AG08396 (cell line): Measurements from ENCODE around the gene FMNL2.

Experiments
- DNase-seq: peaks from one replicate; pipeline ENCODE4 v3.0.0; 2012; ENCODE audit warnings: low spot score, mixed read lengths

The FMNL2 gene

DNA sequence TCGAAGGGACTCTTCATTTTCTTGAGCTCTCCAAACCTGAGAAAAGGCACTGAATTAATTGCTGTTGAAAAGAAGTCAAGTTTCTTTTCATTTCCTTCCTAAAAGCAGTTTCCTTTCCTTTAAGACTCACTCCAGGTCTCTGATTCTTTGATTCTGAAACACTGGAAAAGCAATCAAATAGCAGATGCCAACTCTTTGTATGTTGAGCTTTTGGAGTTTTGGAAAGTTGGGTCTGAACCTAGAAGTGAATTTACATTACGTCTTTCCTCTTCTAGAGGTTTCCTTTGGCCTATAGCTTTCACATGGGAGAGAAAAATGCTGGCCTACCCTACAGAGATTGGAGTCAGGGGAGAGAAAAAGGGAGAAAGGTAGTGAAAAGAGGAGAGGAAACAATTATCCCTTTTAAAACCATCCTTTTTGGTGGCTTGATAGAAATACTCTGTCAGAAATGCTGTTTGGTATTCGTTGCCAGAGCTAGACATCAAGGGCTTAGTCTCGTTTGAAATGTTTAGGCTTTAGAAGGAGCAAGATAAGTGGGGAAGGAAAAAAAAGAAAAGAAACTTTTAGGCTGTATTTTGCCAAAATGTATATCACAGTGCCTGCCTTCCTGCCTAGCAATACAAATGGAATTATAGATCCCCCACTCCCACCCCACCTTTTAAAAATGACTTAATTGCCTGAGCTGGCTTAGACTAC, 194.6 kb downstream of the FMNL2 start:
- no peak for DNase-seq

DNA sequence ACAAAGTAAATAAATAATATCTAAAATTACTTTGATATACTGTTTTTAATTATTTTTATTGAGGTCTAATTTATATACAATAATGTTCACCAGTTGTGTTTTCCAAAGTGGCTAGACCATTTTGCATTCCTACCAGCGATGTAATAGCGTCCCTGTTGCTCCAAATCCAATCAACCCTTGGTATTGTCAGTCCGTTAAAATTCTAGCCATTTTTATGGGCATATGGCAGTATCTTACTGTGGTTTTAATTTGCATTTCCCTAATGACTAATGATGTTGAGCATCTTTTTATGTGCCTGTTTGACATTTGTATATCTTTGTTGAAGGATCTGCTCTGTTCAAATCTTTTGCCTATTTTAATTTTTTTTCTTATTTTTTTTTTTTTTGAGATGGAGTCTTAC, 197.3 kb downstream of the FMNL2 start:
- no peak for DNase-seq

DNA sequence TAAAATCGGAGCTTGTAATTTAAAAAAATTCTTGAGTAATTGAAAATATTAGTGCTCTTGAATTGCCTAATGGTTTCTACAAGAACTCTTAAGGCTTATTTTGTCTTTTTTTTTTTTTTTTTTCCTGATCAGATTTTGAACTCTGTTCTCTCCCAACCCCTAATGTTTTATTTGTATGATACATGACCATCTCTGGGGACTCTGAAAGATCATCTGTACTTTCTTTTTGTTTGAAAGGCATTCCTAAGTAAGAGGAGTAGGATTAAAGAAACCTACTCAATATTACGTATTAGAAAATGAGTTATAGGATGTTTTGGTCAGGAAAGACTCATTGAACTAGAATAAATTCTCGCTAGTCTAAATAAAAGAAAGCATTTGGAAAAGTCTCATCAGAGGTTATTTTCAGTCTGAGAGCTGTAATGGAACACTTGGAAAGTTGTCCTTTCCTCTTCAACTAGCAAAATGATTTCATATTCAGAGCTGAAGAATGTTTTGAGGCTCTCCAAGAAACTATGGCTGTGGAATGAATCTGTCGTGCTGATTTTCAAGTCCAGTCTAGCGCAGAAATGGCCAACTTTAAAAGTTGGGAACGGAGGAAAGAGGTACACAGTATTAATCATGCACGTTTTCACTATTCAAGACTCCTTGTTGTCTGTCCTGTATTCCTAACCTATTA, 199.6 kb downstream of the FMNL2 start:
- DNase-seq = no peak

DNA sequence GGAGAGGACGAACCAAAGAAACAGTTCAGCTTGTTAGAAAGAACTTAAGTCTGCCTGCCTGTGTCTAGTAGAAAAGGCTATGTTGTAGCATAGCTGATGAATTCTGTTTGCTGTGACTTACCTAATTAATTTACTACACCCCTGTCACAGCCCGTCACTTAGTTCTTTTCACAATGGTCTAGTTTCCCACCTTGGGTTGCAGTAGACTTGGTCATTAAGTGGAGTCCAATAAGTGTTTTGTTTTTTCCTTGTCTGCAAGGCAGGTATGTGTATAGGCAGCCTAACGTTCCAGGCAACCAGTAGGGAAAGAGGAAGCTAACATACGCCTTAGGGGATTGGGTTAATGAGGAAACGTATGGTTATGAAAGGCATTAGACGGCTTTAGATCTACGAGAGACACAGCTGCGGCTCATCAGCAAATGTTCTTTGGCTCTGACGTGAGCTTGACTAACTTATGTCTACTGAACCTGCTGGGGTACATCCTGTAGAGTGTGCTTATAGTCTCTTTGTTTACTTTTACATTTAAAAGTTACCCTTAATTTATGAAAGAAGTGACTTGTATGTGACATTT, 202.2 kb downstream of the FMNL2 start:
- DNase-seq = no peak

DNA sequence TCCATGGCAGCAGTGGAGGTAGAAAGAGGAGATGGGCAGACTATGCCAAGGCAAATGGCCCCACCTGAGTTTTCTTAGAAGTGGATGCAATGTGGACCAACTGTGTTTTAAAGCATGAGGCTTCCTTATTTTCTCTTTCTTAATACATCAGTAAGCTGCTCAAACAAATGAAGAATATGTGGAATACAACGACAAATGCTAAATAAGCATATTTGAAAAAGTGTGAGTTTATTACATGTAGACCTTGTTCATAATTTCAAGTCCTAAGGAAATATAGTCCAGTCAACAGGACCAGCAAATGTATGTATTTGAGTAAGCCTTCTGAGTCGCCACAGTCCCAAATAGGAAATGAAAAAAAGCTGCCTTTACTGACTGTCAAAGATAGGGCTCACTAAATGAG, 204.4 kb downstream of the FMNL2 start:
- no peak for DNase-seq

DNA sequence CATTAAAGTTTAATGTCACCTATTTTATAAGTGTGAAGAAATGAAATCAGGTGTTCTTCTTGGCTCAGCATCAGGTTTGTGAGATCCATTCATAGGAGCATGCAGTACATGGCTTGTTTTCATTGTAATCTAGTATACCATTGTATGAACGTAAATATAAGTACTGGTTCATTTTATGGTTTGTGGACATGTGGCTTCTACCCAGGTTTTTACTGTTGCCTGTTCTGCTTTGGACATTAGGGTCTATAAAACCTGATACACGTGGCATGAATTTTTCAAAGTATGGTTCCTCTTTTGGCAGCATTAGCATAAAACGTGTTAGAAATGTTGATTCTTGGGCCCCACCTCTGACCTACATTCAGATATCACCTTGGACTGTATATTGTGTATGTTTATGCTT, 206.7 kb downstream of the FMNL2 start:
- no peak for DNase-seq

DNA sequence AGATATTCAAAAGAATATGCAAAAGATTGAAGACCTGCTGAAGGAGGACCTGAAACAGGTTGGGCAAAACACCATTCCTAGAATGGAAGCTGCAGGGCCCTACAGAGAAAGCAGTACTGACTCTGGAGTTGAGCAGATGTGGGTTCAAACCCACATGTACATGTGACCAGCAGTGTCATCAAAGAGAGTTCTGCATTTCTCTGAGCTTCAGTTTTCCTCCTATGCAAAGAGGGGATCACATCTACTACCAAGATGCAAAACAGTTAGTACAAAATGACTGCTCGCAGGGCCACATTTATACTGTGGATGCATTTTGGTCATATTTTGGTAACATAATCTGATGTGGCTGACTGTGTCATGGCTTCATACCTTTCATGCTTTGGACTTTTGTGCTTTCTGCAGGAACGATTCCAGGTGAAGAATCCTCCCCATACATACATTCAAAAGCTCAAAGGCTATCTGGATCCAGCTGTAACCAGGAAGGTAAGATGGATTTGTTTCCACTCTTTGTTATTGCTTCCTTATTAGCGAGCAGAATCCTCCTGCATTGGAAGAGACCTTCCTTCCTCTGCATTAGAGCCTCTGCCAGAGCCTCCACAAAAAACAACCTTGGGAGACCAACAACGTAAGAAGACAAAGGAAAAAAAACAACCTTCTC, 207.5 kb downstream of the FMNL2 start:
- DNase-seq = no peak

DNA sequence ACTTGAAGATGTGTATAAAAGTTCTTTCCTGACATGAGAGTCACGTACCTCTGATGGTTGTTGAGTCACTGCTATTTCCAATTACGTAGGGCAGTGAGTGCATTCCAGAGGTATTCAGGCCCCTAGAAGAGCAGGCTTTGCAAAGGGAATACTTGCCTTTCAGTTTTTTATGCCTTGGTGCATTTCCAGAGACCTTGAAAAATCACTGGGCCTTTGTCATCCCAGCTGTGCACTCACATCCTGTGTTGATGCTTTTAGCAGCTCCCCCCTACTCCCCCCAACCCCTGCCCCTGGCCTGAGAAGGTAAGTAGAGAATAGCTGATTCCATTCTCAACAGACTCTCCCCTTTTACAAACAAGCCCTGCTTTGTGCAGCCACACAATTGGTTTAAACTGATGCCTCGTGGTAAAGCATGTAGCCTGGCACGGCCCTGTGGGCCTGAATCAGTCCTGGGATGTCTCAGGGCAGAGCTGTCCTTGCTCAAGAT, 208.1 kb downstream of the FMNL2 start:
- DNase-seq = peak; percentile 66

DNA sequence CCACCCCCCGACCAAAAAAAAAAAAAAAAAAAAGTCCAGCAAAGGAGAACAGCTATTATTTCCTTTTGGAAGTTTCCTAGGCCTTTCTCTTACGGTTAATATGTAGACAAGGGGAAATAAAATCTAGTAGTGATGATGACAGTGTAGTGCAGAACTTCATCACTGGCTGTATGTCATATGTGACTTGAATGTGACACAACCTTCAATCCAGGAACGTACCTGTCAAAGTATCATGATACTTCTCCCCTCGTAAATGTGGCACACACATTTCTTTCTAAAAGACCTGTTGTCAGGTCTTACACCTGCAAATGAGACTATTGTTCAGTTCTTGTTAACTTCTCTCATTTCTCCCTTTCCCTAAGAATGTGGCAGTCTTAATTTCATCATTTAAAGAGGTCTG, 208.7 kb downstream of the FMNL2 start:
- no peak for DNase-seq

DNA sequence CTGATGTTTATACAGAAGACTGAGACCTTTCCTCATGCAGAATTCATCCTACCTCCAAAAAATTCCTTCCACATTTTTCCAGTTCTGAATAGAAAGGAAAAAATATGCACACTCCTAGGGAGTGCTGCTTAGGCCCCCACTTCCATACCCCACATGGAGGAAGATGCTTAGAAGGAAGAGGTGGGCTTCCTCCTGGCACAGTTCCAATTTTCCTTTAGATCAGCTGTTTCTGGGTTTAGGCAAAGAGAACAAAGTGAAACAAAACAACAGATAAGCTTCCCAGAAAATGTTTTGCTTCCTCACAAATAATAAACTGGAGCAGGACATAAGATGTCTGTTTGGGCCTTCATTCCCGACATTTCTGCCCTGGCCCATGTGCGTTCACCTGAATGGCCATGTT, 209.7 kb downstream of the FMNL2 start:
- DNase-seq = no peak

DNA sequence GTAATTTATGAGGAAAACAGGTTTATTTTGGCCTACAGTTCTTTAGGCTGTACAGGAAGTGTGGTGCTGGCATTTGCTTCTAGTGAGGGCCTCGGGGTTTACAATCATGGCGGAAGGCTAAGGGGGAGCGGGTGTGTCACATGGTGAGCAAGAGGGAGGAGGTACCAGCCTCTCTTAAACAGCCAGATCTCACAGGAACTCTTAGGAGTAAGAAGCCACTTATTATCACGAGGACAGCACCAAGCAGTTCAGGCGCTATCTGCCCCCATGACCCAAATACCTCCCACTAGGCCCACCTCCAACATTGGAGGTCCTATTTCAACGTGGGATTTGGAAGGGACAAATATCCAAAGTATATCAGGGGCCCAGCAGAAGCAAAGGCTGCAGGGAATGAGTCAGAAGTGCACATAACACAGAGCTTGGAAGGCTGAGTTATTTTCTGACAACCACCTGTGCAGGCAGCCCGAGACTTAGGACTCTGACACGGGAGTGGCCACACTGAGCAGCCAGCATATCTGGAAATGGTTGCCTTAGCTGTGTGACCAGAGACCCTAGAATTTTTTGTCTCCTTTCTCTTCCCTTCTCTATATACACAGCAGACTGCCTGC, 211.4 kb downstream of the FMNL2 start:
- DNase-seq = no peak

DNA sequence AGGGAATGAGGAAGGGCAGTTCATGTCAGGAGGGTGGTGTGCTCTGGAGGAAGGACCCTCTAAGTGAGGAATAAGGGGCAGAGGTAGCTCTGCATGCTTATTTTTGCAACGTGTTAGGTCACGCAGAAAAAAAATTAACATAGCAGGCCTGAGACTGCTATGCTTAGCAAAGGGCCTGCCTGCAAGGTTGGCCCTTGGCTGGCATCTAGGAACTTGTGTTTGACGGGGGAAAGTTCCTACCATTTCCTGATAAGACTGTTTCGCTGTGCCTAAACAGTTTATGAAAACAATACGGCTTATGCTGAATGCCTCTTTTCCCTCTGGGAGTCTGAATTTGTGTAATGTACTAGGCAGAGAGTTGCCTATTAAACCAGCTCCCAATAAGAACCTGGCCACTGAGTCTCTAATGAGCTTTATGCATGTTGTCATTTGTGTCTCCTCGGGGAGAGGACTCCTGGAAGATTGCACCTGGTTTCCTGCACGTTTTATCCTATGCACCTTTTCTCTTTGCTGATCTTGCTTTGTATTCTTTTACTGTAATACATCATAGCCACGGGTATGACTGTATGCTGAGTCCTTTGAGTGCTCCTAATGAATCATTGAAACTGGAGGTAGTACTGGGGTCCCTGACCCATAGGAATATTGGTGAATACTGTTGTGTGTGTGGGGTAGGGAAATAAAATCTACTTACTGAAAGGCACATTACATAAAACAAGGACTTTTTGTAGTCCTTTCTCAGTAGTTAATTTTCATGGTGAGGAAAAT, 213.3 kb downstream of the FMNL2 start:
- DNase-seq = no peak

DNA sequence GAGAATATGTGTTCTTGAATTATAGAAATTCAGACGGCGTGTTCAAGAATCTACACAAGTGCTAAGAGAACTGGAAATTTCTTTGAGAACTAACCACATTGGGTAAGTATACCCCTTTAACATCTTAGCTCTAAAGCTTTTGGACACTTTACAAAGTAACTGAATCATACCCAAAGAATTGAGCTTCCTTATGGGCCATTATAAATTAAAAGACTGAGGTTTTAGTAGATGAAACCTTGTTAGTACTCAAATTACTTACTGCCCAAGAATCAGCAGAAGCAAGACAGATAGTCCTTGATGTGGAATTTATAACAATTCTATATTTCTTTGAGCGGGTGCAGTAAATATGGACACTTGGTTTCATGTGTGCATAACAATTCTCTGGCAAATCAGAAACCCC, 214.0 kb downstream of the FMNL2 start:
- no peak for DNase-seq

DNA sequence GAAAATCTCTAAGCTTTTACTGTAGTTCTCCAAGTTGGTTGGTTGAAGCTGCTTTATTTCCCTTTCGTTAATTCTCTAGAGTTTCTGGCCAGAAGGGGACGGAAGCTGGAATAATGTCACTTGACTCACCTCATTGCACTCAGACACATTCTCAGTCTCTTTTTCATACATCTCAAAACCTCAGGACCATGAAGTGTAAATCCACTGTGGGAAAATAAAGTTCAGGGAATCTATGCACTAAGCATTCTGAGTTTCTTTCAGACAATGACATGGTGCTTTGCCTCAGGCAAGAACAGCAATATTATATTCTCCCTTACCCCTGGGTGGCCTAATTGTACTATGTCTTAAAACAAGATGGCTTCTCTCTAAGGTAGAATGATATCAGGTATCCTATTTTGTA, 214.4 kb downstream of the FMNL2 start:
- DNase-seq = no peak

DNA sequence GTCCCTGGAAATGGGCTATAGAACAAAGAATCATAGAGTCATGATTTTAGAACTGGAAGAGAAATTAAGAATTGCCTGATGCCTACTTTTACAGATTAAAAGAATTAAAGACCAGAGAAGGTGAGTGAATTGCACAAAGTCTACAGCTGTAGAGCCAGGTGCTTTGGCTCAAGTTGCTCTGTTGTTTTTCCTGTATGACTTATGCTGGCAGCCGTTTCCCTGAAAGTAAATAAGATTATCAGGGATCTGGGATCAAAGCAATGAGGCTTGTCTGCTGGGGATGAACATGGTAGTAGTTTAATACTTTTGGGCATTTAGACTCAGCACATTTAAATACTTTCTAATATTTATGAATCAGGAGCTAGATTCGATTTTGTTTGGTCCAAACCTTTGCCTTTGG, 215.4 kb downstream of the FMNL2 start:
- DNase-seq = no peak

DNA sequence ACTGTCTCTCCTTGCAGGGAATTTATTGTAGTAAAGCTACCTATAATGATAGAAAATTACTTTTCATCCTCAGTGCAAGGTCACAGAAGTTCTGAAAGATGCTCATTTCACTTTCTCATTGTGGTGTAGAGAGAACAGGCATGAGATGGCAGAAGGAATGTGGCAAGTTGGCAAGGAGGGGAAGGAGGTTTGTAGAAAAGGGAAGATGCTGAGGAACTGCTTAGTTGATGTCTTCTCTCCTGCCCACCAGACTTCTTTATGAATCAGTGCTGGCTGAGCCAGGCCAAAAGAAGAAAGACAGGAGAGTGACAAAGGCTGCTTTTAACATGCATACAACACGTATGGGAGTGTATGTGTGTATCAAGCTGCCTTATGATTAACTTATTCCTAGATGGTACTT, 217.9 kb downstream of the FMNL2 start:
- DNase-seq = no peak

DNA sequence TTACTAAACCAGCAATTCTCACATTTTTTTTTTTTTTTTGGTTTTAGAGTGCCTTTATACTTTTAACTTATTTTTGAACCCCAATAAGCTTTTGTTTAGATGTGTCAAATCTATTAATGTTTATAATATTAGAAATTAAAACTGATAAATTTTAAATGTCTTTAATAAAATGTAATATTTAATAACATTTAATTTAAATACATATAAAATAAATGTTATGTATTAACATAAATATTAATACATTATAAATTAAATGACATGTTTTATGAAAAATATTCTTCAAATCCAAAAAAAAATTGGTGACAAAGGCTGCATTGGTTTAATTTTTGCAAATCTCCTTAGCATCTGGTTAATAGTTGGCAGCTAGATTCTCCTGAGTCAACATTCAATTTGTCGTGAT, 218.5 kb downstream of the FMNL2 start:
- DNase-seq = no peak

DNA sequence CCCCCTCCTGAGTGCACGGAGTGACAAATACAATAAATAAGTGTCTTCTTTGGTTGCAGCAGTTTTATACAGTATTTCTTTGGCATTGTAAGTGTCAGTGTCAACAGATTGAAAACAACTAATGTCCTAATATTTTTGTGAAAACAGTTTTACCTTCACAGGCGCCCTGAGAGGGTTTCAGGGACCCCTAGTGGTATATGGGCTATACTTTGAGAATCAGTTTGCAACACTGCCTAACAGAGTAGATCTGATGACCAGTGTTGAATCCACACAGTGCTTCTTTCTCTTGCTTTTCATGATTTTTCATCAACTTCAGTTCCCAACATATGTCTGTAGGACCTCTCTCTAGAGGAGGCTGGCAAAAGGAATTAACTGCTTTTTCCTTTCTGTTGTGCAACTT, 220.1 kb downstream of the FMNL2 start:
- no peak for DNase-seq

DNA sequence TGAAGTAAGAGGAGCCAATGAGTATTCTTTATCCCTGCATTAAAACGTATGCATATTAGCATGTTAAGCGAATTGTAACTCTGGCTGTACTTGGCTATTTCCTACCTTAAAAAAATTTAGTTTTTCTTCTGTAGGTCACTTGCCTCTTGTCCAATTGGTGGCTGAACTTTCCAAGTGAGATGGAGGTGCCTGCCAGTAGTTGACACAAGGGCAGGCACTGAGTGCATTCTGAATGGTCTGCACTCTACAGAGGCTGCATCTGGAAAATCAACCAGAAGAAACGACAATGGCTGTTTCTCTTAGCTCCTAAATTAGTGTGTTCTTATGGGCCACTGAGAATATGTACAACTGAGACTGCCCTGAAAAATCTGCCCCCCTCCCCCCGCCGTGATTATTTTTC, 221.5 kb downstream of the FMNL2 start:
- no peak for DNase-seq

DNA sequence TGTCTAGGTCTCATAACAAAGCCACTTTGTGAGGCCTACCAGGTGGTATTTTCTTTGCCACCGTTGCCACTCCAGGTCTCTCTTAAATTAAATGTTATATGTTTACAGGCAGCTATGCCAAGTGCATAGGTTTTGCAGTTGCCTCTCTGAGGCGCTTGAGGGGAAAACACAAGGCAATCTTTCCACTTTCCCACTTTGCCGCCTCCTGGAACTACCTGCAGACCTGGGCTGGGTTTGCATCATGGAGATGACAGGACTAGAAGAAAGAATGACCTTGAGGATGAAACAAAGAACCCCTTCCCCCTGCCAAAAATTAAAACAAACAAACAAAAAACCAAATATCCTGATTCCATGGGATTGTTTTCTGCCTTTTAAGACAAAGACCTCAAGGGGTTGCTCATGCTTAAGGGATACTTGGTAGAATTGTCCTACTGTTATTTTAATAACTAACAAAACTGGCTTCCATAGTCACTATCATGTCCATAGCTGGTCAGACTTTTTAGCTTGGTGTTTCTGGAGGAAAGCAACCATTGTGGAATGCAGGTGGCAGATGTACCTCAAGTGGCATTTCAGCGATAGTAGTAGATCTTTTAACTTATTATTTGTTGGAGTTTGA, 222.4 kb downstream of the FMNL2 start:
- DNase-seq = no peak
